HAP-1 (cell line): Measurements from ENCODE around the gene KLK14.

Experiments
- DNase-seq, 2 experiments: peaks; one replicate each; pipeline ENCODE4 v3.0.0-alpha.2; 2016 to 2020; ENCODE audit warnings: low spot score in 2 of 2
- H3K27me3 ChIP-seq: fragments of 250-450 bp; sonication (Bioruptor Pico); 2 replicates; pipeline ENCODE4 v1.5.1; 2020; ENCODE audit warnings: low read depth, mild to moderate bottlenecking, moderate library complexity
- H3K36me3 ChIP-seq: fragments of 250-450 bp; sonication (Bioruptor Pico); replicated peaks from 2 replicates; pipeline ENCODE4 v1.5.1; 2020; ENCODE audit warnings: mild to moderate bottlenecking
- H3K4me1 ChIP-seq: fragments of 250-450 bp; sonication (Bioruptor Pico); 2 replicates; pipeline ENCODE4 v1.5.1; 2020; ENCODE audit warnings: mild to moderate bottlenecking
- H3K4me3 ChIP-seq: fragments of 250-450 bp; sonication (Bioruptor Pico); 2 replicates; pipeline ENCODE4 v1.5.1; 2020; ENCODE audit warnings: mild to moderate bottlenecking, moderate library complexity
- H3K9me3 ChIP-seq: fragments of 250-450 bp; sonication (Bioruptor Pico); 2 replicates; pipeline ENCODE4 v1.5.1; 2020; ENCODE audit warnings: mild to moderate bottlenecking, moderate library complexity
- in situ Hi-C: fragments of 300-500 bp; cut with MboI; formaldehyde crosslinking; loops from 3 replicates; pipeline ENCODE4 v1.14.3; 2020; ENCODE audit warnings: low sequenced_read_pairs, inconsistent platforms, mixed read lengths

Gene KLK14

DNA sequence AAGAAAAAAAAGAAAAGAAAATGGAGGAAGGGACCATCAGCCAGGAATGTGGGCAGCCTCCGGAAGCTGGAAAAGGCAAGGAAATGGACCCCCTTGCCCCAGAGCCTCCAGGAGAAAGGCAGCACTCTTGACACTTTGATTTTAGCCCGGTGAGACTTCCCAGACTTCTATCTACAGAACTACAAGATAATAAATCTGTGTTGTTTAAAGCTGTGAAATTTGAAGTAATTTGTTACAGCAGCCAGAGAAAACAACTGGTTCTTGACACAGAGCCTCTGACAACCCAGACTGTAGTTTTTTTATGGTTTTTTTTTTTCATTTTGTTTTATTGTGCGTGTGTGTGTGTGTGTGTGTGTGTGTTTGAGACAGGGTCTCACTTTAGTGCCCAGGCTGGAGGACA, 17.9 kb upstream of the KLK14 start:
- Histone ChIP-seq H3K4me3 (no peak overlapping the region), H3K9me3 (no peaks in the 10 kb centered on the region), H3K27me3 (no peaks in the 10 kb centered on the region), H3K36me3 (peaks cover 19% of the 10 kb centered on the region), H3K4me1 (no peaks in the 10 kb centered on the region)
- DNase-seq, result no peak
- in situ Hi-C loops, result no loop called here

DNA sequence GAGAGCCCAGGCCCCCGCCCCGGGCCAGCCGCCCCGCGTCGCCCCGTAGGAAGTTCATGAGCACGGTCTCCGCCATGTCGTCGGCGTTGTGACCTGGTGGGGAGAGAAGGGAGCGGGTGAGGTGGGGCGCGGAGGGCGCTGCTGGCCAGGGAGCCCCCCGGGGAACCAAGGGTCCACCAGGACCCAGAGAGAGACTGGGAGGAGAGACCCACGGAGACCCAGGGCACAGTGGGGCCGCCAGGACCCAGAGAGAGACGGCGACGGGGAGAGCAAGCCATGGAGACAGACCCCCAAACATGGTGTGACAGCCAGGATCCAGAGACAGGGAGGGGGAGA, 16.3 kb upstream of the KLK14 start:
- Histone ChIP-seq H3K27me3 (no peaks in the 10 kb centered on the region), H3K9me3 (no peaks in the 10 kb centered on the region), H3K4me3 (no peak overlapping the region), H3K4me1 (no peaks in the 10 kb centered on the region), H3K36me3 (peaks cover 19% of the 10 kb centered on the region)
- no peak for DNase-seq
- in situ Hi-C loops, result loop anchor here (10.0 kb wide), 1 partner anchor 174 kb away; no protein-coding TSS in a partner anchor

GRCh38 chr19:51098365-51099046, 15.8 kb upstream of the KLK14 start:
- no peak overlapping the region for H3K4me3 ChIP-seq
- DNase-seq, result no peak
- H3K27me3 ChIP-seq, result no peaks in the 10 kb centered on the region
- in situ Hi-C loops, result loop anchor here (10.0 kb wide), 1 partner anchor 174 kb away; no protein-coding TSS in a partner anchor
- H3K36me3 ChIP-seq, result peaks cover 17% of the 10 kb centered on the region
- no peaks in the 10 kb centered on the region for H3K9me3 ChIP-seq
- no peaks in the 10 kb centered on the region for H3K4me1 ChIP-seq

- in situ Hi-C loops, result loop anchor here (10.0 kb wide), 1 partner anchor 173 kb away; no protein-coding TSS in a partner anchor
- Histone ChIP-seq H3K9me3 (no peaks in the 10 kb centered on the region), H3K27me3 (no peaks in the 10 kb centered on the region), H3K36me3 (peaks cover 13% of the 10 kb centered on the region), H3K4me3 (no peak overlapping the region), H3K4me1 (no peaks in the 10 kb centered on the region)
- DNase-seq, result no peak
Measured at GRCh38 chr19:51097796-51098195, 15.1 kb upstream of the KLK14 start.

- Histone ChIP-seq H3K9me3 (no peaks in the 10 kb centered on the region), H3K36me3 (peaks cover 8% of the 10 kb centered on the region; the same call in 1 of the 2 replicates), H3K4me3 (no peak overlapping the region), H3K4me1 (no peaks in the 10 kb centered on the region), H3K27me3 (no peaks in the 10 kb centered on the region)
- peak; percentile 48 to 85 for DNase-seq
- in situ Hi-C loops, result loop anchor here (10.0 kb wide), 1 partner anchor 172 kb away; no protein-coding TSS in a partner anchor
Measured at GRCh38 chr19:51097166-51097738, 14.6 kb upstream of the KLK14 start.

DNA sequence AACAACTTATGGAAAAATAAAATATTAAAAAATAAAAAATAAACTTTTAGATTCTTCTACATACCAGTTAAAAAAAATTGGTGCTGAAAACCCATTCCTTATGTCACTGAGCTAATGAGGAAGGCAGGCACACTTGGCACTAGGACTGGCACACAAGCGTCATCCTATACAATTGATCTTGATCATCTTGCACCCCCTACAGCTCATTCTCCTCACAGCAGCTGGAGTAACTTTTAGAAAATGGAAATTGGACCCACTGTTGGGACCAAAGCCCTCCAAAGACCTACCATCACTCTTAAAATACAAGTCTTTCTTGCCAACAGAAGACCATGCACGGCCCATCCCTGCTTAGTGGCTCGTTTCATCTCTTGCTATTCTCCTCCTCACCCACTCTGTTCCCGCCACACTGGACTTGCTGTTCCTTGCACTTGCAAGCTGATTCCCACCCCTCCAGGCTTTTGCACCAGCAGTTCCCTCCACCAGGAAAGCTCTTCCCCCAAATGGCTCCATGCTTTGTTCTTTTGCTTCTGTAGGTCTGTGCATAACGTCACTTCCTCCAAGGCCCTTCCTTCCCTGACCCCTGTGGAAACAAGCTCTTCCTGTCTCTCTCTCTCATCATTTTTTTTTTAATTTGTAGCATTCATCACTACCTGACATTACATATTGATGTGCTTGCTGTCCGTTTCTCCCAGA, 13.9 kb upstream of the KLK14 start:
- in situ Hi-C loops, result loop anchor here (10.0 kb wide), 1 partner anchor 172 kb away; no protein-coding TSS in a partner anchor
- no peak for DNase-seq
- H3K36me3 ChIP-seq, result peaks cover 1% of the 10 kb centered on the region; the same call in 1 of the 2 replicates

DNA sequence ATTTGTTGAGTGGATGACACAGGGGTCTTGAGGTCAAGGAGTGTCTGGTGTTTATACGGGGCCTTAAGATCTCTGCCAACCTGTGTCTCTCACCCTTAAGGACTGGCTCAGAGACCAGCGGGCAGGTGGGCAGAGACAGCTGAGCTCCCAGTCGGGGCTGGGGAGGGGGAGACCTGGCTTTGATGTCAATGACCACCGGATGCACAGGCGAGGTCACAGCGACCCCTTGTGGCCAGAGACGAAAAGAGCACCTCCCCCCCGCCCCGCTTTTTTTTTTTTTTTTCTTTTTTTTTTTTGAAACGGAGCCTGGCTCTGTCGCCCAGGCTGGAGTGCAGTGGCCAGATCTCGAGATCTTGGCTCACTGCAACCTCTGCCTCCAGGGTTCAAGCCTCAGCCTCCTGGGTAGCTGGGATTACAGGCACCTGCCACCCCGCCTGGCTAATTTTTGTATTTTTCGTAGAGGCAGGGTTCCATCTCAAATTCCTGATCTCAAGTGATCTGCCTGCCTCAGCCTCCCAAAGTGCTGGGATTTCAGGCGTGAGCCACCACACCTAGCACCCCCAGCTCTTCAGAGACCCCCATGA, 12.1 kb upstream of the KLK14 start:
- peak in 1 of 2 experiments; percentile 72 for DNase-seq
- in situ Hi-C loops, result loop anchor here (5.0 to 10.0 kb wide), 2 partner anchors 72 to 170 kb away; no protein-coding TSS in a partner anchor
- H3K9me3 ChIP-seq, result no peaks in the 10 kb centered on the region
- H3K4me3 ChIP-seq, result no peak overlapping the region
- no peaks in the 10 kb centered on the region for H3K4me1 ChIP-seq
- H3K27me3 ChIP-seq, result no peaks in the 10 kb centered on the region
- H3K36me3 ChIP-seq, result no peaks in the 10 kb centered on the region; the same call in 1 of the 2 replicates

More for the DNA sequence above, 13.9 kb upstream of the KLK14 start:
- H3K4me1 ChIP-seq, result no peaks in the 10 kb centered on the region
- no peak overlapping the region for H3K4me3 ChIP-seq
- no peaks in the 10 kb centered on the region for H3K27me3 ChIP-seq
- no peaks in the 10 kb centered on the region for H3K9me3 ChIP-seq

- Histone ChIP-seq H3K4me1 (no peaks in the 10 kb centered on the region), H3K27me3 (no peaks in the 10 kb centered on the region), H3K36me3 (no peaks in the 10 kb centered on the region), H3K9me3 (no peaks in the 10 kb centered on the region), H3K4me3 (no peak overlapping the region)
- in situ Hi-C loops, result loop anchor here (5.0 to 10.0 kb wide), 2 partner anchors 71 to 169 kb away; no protein-coding TSS in a partner anchor
- DNase-seq, result no peak
Measured at GRCh38 chr19:51093510-51094345, 11.0 kb upstream of the KLK14 start.

- H3K4me3 ChIP-seq, result no peak overlapping the region
- H3K4me1 ChIP-seq, result no peaks in the 10 kb centered on the region
- no peaks in the 10 kb centered on the region for H3K9me3 ChIP-seq
- H3K36me3 ChIP-seq, result no peaks in the 10 kb centered on the region
- no peaks in the 10 kb centered on the region for H3K27me3 ChIP-seq
- in situ Hi-C loops, result loop anchor here (5.0 to 10.0 kb wide), 2 partner anchors 71 to 168 kb away; no protein-coding TSS in a partner anchor
- no peak for DNase-seq
Measured at GRCh38 chr19:51093101-51093500, 10.4 kb upstream of the KLK14 start.

DNA sequence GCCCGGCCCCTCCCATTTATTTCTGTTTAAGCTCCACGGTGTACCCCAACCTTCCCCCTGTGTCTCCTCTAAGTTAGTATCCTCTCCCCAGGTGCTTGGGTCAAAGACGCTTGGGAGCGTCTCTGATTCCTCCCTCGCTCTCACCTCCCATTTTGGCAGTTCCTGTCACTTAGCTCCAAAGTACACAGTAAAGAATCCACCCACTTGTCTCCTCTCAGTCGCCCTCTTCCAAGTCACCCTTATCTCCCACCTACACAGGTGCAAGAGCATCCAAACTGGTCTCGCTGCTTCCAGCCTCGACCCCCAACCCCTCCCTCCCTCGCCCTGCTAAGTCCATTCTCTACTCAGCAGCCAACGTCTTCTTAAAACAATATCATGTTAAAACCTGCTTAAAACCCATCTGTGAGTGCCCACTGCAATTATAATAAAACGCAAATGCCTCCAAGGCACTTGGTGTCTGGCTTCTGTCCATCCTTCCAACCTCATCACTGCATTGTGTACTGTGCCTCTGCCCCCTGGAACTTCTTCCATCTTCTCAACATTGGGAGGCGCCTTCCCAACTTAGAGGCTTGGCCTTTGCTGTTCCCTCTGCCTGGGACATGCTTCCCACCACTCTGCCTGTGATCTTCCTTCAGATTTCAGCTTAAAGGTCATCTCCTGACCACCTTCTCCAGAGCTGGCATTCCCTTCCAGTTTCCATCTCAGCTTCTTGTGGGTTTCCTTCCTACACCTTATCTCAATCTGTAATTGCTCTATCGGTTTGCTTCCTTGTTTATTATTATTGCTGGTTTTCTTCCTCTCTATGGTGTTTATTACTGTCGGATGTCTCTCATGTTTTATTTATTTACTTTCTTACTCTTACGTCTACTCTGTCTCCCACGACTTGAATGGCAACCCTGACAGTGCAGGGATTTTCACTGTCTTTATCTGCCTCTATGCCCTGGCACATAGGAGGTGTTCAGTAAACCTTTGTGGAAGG, 9.5 kb upstream of the KLK14 start:
- Histone ChIP-seq H3K27me3 (no peaks in the 10 kb centered on the region), H3K36me3 (no peaks in the 10 kb centered on the region), H3K4me3 (no peak overlapping the region), H3K9me3 (no peaks in the 10 kb centered on the region), H3K4me1 (no peaks in the 10 kb centered on the region)
- in situ Hi-C loops, result loop anchor here (5.0 to 10.0 kb wide), 2 partner anchors 70 to 167 kb away; no protein-coding TSS in a partner anchor
- no peak for DNase-seq

- no peaks in the 10 kb centered on the region for H3K36me3 ChIP-seq
- in situ Hi-C loops, result loop anchor here (5.0 to 10.0 kb wide), 2 partner anchors 69 to 166 kb away; no protein-coding TSS in a partner anchor
- H3K4me1 ChIP-seq, result no peaks in the 10 kb centered on the region
- no peaks in the 10 kb centered on the region for H3K9me3 ChIP-seq
- H3K4me3 ChIP-seq, result no peak overlapping the region
- no peaks in the 10 kb centered on the region for H3K27me3 ChIP-seq
- DNase-seq, result no peak
Measured at GRCh38 chr19:51091126-51091525, 8.4 kb upstream of the KLK14 start.

DNA sequence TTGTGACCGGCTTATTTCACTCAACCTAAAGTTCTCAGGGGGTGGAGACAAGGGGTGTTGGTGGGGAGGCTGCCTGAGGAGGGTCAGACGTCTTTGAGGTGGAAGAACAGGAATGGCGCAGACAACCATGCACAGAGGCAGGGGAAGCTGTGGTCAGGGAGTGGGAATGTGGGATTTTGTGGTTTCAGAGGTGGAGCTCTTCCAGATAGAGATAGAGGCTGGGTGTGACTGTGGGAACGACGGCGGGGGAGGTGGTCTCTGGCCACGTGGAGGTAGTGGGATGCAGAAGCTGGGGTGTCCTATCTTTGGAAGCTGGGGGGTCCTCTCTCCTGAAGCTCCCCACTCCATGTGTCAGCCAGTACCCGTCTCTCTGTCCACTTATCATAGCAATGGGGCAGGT, 7.8 kb upstream of the KLK14 start:
- no peaks in the 10 kb centered on the region for H3K36me3 ChIP-seq
- in situ Hi-C loops, result loop anchor here (5.0 to 10.0 kb wide), 2 partner anchors 68 to 166 kb away; no protein-coding TSS in a partner anchor
- no peaks in the 10 kb centered on the region for H3K9me3 ChIP-seq
- H3K4me1 ChIP-seq, result no peaks in the 10 kb centered on the region
- DNase-seq, result no peak
- H3K27me3 ChIP-seq, result no peaks in the 10 kb centered on the region
- no peak overlapping the region for H3K4me3 ChIP-seq
